ENCODE data around the gene SMAD6. TPM values are rescaled to one million over a fixed set of nuclear protein-coding genes. Genes with fewer than 3 reads are reported as not detected.

The SMAD6 gene
- total and polyA plus RNA-seq, 9 of the 15 experiments (the other 6 are each of a cell fraction or from before 2014, with no cell fraction given) = 0.10 to 15.5 (median 3.7) TPM

- TF ChIP-seq KAT2B (IDR thresholded peaks at IDR 0.05; ENCODE audit: low read depth, low read length) (no peak), ZNF695 (CRISPR knock-in tag; IDR thresholded peaks at IDR 0.05) (no peak), RCOR1 (IDR thresholded peaks at IDR 0.05; ENCODE audit: borderline replicate concordance in 1 of 2, low read depth in 2 of 2, low read length in 2 of 2) (peak in 1 of 2 experiments; percentile 30; a peak in 1 of 4 replicates), ELK1 (CRISPR knock-in tag; IDR thresholded peaks at IDR 0.05) (no peak), GATA2 (CRISPR knock-in tag; IDR thresholded peaks at IDR 0.05) (0 out of 2 replicates have a peak, but pooled peaks have one; percentile 28), TFAP4 (CRISPR knock-in tag; IDR thresholded peaks at IDR 0.05; ENCODE audit: borderline replicate concordance) (peak; percentile 25; the same call in 1 of the 2 replicates), HLTF (IDR thresholded peaks at IDR 0.05) (no peak), NCOR1 (IDR thresholded peaks at IDR 0.05) (peak; percentile 37; the same call in 1 of the 2 replicates), CTBP1 (IDR thresholded peaks at IDR 0.05; ENCODE audit: borderline replicate concordance) (no peak), ADNP (tag; IDR thresholded peaks at IDR 0.05) (no peak), LEF1 (IDR thresholded peaks at IDR 0.05) (no peak), ZNF77 (CRISPR knock-in tag; IDR thresholded peaks at IDR 0.05) (no peak), DDX20 (tag; IDR thresholded peaks at IDR 0.05; ENCODE audit: low read depth) (no peak), ATF1 (CRISPR knock-in tag; IDR thresholded peaks at IDR 0.05) (no peak), ATF1 (tag; IDR thresholded peaks at IDR 0.05) (0 out of 2 replicates have a peak, but pooled peaks have one; percentile 12), CBX3 (IDR thresholded peaks at IDR 0.05; ENCODE audit: borderline replicate concordance in 1 of 2, low read length in 2 of 2) (peak in 1 of 2 experiments; percentile 28; a peak in 1 of 3 replicates), ZFP36 (IDR thresholded peaks at IDR 0.05; ENCODE audit: low read depth, low read length, partially characterized antibody) (peak; percentile 83)
- TF ChIP-seq, protein P1, sequence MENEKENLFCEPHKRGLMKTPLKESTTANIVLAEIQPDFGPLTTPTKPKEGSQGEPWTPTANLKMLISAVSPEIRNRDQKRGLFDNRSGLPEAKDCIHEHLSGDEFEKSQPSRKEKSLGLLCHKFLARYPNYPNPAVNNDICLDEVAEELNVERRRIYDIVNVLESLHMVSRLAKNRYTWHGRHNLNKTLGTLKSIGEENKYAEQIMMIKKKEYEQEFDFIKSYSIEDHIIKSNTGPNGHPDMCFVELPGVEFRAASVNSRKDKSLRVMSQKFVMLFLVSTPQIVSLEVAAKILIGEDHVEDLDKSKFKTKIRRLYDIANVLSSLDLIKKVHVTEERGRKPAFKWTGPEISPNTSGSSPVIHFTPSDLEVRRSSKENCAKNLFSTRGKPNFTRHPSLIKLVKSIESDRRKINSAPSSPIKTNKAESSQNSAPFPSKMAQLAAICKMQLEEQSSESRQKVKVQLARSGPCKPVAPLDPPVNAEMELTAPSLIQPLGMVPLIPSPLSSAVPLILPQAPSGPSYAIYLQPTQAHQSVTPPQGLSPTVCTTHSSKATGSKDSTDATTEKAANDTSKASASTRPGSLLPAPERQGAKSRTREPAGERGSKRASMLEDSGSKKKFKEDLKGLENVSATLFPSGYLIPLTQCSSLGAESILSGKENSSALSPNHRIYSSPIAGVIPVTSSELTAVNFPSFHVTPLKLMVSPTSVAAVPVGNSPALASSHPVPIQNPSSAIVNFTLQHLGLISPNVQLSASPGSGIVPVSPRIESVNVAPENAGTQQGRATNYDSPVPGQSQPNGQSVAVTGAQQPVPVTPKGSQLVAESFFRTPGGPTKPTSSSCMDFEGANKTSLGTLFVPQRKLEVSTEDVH (IDR thresholded peaks at IDR 0.05; ENCODE audit: low read depth, partially characterized antibody) = no peak
- TF ChIP-seq, protein P2, sequence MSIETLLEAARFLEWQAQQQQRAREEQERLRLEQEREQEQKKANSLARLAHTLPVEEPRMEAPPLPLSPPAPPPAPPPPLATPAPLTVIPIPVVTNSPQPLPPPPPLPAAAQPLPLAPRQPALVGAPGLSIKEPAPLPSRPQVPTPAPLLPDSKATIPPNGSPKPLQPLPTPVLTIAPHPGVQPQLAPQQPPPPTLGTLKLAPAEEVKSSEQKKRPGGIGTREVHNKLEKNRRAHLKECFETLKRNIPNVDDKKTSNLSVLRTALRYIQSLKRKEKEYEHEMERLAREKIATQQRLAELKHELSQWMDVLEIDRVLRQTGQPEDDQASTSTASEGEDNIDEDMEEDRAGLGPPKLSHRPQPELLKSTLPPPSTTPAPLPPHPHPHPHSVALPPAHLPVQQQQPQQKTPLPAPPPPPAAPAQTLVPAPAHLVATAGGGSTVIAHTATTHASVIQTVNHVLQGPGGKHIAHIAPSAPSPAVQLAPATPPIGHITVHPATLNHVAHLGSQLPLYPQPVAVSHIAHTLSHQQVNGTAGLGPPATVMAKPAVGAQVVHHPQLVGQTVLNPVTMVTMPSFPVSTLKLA (conservative IDR thresholded peaks at IDR 0.05) = peak in 1 of 2 experiments; percentile 52; a peak in 1 of 4 replicates
These were observed 19.5 kb downstream of the SMAD6 start (continued) for GRCh38 chr15:66721501-66721937.

Data from K562 (cell line).